GM23338 (cell line): Measurements from ENCODE around the gene DYNLT5. TPM values are rescaled to one million over a fixed set of nuclear protein-coding genes. Genes with fewer than 3 reads are reported as not detected.

Experiments
- ATAC-seq: fragments of 200-7000 bp; cut with Tn5 transposase; 3 replicates; pipeline ENCODE4 v1.9.1; 2020
- DNase-seq: peaks from one replicate; pipeline ENCODE4 v3.0.0-alpha.2; 2015; ENCODE audit warnings: low spot score
- H2AFZ ChIP-seq: fragments of 200-600 bp; sonication (generic); 2 replicates; pipeline ENCODE4 v1.8.0; 2016; ENCODE audit warnings: antibody characterized with exemption, mild to moderate bottlenecking, moderate library complexity
- H3F3A ChIP-seq: fragments of 200-600 bp; sonication (generic); replicated peaks from 2 replicates; pipeline ENCODE4 v1.8.0; 2017; ENCODE audit warnings: antibody characterized with exemption, mixed run types, low read depth
- H3K27ac ChIP-seq: fragments of 200-600 bp; sonication (generic); 2 replicates; pipeline ENCODE4 v1.6.1; 2016; ENCODE audit warnings: low read depth
- H3K27me3 ChIP-seq: fragments of 200-600 bp; sonication (generic); 2 replicates; pipeline ENCODE4 v1.8.0; 2016; ENCODE audit warnings: mild to moderate bottlenecking, mixed run types, moderate library complexity; ENCODE audit not compliant: insufficient read depth
- H3K36me3 ChIP-seq: fragments of 200-600 bp; sonication (generic); 2 replicates; pipeline ENCODE4 v1.8.0; 2016; ENCODE audit warnings: mild to moderate bottlenecking; ENCODE audit not compliant: insufficient read depth
- H3K4me1 ChIP-seq: fragments of 200-600 bp; sonication (generic); 2 replicates; pipeline ENCODE4 v1.8.0; 2016; ENCODE audit warnings: mild to moderate bottlenecking, moderate library complexity; ENCODE audit not compliant: insufficient read depth
- H3K4me2 ChIP-seq: fragments of 200-600 bp; sonication (generic); 2 replicates; pipeline ENCODE4 v1.7.1; 2017; ENCODE audit warnings: mixed run types
- H3K4me3 ChIP-seq: fragments of 200-600 bp; sonication (generic); 2 replicates; pipeline ENCODE4 v1.6.1; 2016; ENCODE audit warnings: mixed run types
- H3K79me2 ChIP-seq: fragments of 200-600 bp; sonication (generic); replicated peaks from 2 replicates; pipeline ENCODE4 v1.8.0; 2017; ENCODE audit warnings: mild to moderate bottlenecking; ENCODE audit not compliant: insufficient read depth
- H3K9me2 ChIP-seq: fragments of 200-600 bp; sonication (generic); 2 replicates; pipeline ENCODE4 v1.8.0; 2017; ENCODE audit not compliant: insufficient read depth
- H4K20me1 ChIP-seq: fragments of 200-600 bp; sonication (generic); replicated peaks from 2 replicates; pipeline ENCODE4 v1.8.0; 2017; ENCODE audit warnings: mild to moderate bottlenecking; ENCODE audit not compliant: insufficient read depth
- H3K27ac Mint-ChIP-seq: 2 replicates; pipeline ENCODE4 v1.8.0; 2020; ENCODE audit warnings: inconsistent platforms, mild to moderate bottlenecking, moderate library complexity, mixed read lengths
- H3K27me3 Mint-ChIP-seq: 3 replicates; pipeline ENCODE4 v1.8.0; 2022; ENCODE audit warnings: low read depth, mild to moderate bottlenecking, moderate library complexity, mixed read lengths, inconsistent platforms; ENCODE audit not compliant: insufficient read depth, poor library complexity
- H3K36me3 Mint-ChIP-seq: 3 replicates; pipeline ENCODE4 v1.8.0; 2021; ENCODE audit warnings: low read depth, mild to moderate bottlenecking, inconsistent platforms, moderate library complexity, mixed read lengths
- H3K4me1 Mint-ChIP-seq: 3 replicates; pipeline ENCODE4 v1.8.0; 2020; ENCODE audit warnings: mild to moderate bottlenecking, inconsistent platforms, mixed read lengths
- H3K4me3 Mint-ChIP-seq: 3 replicates; pipeline ENCODE4 v1.8.0; 2021; ENCODE audit warnings: moderate library complexity, mild to moderate bottlenecking, inconsistent platforms, mixed read lengths
- H3K9me3 Mint-ChIP-seq: 3 replicates; pipeline ENCODE4 v1.8.0; 2020; ENCODE audit warnings: moderate library complexity, mild to moderate bottlenecking, inconsistent platforms, mixed read lengths
- CREB1 ChIP-seq: fragments of 250-450 bp; sonication (Bioruptor Pico); IDR thresholded peaks from 2 replicates; pipeline ENCODE4 v1.5.0; 2020; ENCODE audit warnings: low read depth, mild to moderate bottlenecking, moderate library complexity
- EZH2 ChIP-seq: fragments of 200-600 bp; sonication (generic); IDR thresholded peaks from one replicate; pipeline ENCODE4 v1.8.0; 2017; ENCODE audit warnings: antibody characterized with exemption, mild to moderate bottlenecking, low read depth; ENCODE audit not compliant: unreplicated experiment
- JUNB ChIP-seq: IDR thresholded peaks from one replicate; pipeline ENCODE4 v1.6.1; 2016; ENCODE audit warnings: antibody characterized with exemption; ENCODE audit not compliant: unreplicated experiment
- NANOG ChIP-seq: IDR thresholded peaks from 2 replicates; pipeline ENCODE4 v1.6.1; 2016; ENCODE audit warnings: antibody characterized with exemption, borderline replicate concordance
- POLR2AphosphoS5 ChIP-seq: IDR thresholded peaks from 2 replicates; pipeline ENCODE4 v1.6.1; 2016; ENCODE audit warnings: antibody characterized with exemption, low read depth
- STAT1 ChIP-seq: IDR thresholded peaks from one replicate; pipeline ENCODE4 v1.6.1; 2016; ENCODE audit warnings: antibody characterized with exemption; ENCODE audit not compliant: unreplicated experiment
- ZNF114 ChIP-seq: fragments of 250-450 bp; sonication (Bioruptor Pico); IDR thresholded peaks from 2 replicates; pipeline ENCODE4 v1.5.0; 2020; ENCODE audit warnings: mild to moderate bottlenecking, moderate library complexity
- ZNF331 ChIP-seq: fragments of 250-450 bp; sonication (Bioruptor Pico); IDR thresholded peaks from 2 replicates; pipeline ENCODE4 v1.5.0; 2020; ENCODE audit warnings: low read depth, mild to moderate bottlenecking, moderate library complexity
- polyA plus RNA-seq: library from polyadenylated mRNA; unstranded; fragments of >200 nt; fragmentation: Nextera tagmentation; extraction: Ambion mirVana; gene quantifications from 2 replicates; pipeline ENCODE4 v1.2.1, GENCODE V29; 2016
- total RNA-seq: library from RNA; depleted of rRNA; stranded (reverse); fragments of >200 nt; shearing (Covaris generic); gene quantifications from 2 replicates; pipeline ENCODE4 v1.2.3, GENCODE V29; 2014
- TF ChIP-seq, protein P1 (sequence below), 2 experiments: fragments of 200-600 bp in 1 of 2; sonication (generic) in 1 of 2; conservative IDR thresholded peaks; 2 replicates each; pipeline versions ENCODE4 v1.5.1 to v1.6.1; 2016 to 2017; ENCODE audit warnings: antibody characterized with exemption in 2 of 2, low read depth in 2 of 2, mild to moderate bottlenecking in 2 of 2, moderate library complexity in 1 of 2
- TF ChIP-seq, protein P2 (sequence below): IDR thresholded peaks from 2 replicates; pipeline ENCODE4 v1.6.1; 2016; ENCODE audit warnings: antibody characterized with exemption
- TF ChIP-seq, protein P3 (sequence below): fragments of 250-450 bp; sonication (Bioruptor Pico); IDR thresholded peaks from 2 replicates; pipeline ENCODE4 v1.5.0; 2020; ENCODE audit warnings: mild to moderate bottlenecking, moderate library complexity

The DYNLT5 gene
- total and polyA plus RNA-seq, 2 experiments from 2014 or later: 0.95 to 2.8 TPM

DNA sequence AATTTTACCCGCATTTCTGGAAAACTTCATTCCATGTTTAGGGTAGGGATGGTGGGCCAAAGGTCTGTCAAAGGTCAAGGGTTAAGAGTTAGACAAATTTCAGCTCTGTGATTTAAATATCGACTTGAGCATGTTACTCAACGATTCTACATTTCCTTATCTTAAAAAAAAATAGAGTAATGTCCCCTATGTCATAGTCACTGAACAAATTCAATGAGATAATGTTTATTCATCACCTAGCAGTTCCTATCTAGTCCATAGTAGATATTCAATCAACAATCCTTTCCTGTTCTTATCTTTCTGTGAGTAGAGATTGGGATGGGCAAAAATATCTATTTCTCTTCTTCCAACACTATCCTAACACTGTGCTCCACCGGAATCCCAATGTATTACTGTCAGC lies 1.1 kb upstream of the DYNLT5 start (continued):
- TF ChIP-seq, protein P1, sequence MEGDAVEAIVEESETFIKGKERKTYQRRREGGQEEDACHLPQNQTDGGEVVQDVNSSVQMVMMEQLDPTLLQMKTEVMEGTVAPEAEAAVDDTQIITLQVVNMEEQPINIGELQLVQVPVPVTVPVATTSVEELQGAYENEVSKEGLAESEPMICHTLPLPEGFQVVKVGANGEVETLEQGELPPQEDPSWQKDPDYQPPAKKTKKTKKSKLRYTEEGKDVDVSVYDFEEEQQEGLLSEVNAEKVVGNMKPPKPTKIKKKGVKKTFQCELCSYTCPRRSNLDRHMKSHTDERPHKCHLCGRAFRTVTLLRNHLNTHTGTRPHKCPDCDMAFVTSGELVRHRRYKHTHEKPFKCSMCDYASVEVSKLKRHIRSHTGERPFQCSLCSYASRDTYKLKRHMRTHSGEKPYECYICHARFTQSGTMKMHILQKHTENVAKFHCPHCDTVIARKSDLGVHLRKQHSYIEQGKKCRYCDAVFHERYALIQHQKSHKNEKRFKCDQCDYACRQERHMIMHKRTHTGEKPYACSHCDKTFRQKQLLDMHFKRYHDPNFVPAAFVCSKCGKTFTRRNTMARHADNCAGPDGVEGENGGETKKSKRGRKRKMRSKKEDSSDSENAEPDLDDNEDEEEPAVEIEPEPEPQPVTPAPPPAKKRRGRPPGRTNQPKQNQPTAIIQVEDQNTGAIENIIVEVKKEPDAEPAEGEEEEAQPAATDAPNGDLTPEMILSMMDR (conservative IDR thresholded peaks at IDR 0.05; ENCODE audit: low read depth in 2 of 2): no peak
- TF ChIP-seq ZNF331 (CRISPR knock-in tag): no peak
- TF ChIP-seq, protein P2, sequence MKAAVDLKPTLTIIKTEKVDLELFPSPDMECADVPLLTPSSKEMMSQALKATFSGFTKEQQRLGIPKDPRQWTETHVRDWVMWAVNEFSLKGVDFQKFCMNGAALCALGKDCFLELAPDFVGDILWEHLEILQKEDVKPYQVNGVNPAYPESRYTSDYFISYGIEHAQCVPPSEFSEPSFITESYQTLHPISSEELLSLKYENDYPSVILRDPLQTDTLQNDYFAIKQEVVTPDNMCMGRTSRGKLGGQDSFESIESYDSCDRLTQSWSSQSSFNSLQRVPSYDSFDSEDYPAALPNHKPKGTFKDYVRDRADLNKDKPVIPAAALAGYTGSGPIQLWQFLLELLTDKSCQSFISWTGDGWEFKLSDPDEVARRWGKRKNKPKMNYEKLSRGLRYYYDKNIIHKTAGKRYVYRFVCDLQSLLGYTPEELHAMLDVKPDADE: no peak
- no peak for TF ChIP-seq POLR2AphosphoS5

DNA sequence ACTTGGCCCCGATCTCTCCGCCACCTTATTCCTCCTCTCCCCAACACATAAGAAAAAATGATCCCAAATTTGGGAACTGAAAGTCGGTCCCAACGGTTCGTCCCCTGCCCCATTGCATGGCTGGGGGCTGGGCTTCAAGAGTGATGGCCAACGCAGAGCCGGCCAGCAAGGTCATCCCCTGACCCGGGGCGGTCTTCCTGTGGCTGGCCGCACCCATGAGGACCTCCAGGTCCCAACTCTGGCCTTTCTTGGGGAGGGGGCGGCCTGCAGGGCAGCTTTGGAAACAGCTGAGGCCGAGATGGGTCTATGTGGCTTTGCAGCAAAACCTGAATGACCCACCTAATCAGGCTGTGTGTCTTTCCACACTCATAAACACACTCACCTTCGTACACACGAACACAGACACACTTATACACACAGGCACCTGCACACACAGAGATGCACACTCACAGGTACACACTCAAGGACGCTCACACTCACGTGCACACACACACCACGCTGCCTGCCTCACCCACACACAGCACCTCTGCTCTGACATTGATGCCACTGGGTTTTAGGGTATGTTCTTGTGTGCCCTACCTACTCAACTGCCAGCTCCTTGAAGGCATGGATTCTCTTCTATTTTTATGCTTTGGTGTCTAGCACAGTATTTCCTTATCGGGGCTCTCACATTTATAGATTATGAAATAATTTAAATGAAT lies 562 bp downstream of the DYNLT5 start:
- H3K36me3 ChIP-seq: no peaks in the 10 kb centered on the region
- DNase-seq (no peak), ATAC-seq (peak; percentile 57)
- H3K9me2 ChIP-seq: no peaks in the 10 kb centered on the region
- Mint-ChIP-seq H3K4me1 (peaks cover 8% of the 10 kb centered on the region), H3K36me3 (no peaks in the 10 kb centered on the region), H3K9me3 (no peaks in the 10 kb centered on the region), H3K27ac (no peak overlapping the region), H3K4me3 (peak overlapping the region; percentile 87), H3K27me3 (peaks cover 16% of the 10 kb centered on the region)
- no peaks in the 10 kb centered on the region for H3K79me2 ChIP-seq
- peak overlapping the region; percentile 78 for H3K4me2 ChIP-seq
- H3K27me3 ChIP-seq: peaks cover 26% of the 10 kb centered on the region
- no peaks in the 10 kb centered on the region for H3F3A ChIP-seq
- H3K4me1 ChIP-seq: 0 out of 2 replicates have a peak, but pooled peaks cover 3% of the 10 kb centered on the region
- peak overlapping the region; percentile 98 for H2AFZ ChIP-seq
- no peaks in the 10 kb centered on the region for H4K20me1 ChIP-seq
- H3K4me3 ChIP-seq: peak overlapping the region; percentile 61
- no peak overlapping the region for H3K27ac ChIP-seq
- TF ChIP-seq, protein P1 (conservative IDR thresholded peaks at IDR 0.05; ENCODE audit: low read depth in 2 of 2): no peak
- TF ChIP-seq ZNF114 (CRISPR knock-in tag) (no peak), NANOG (no peak), ZNF331 (CRISPR knock-in tag) (no peak), STAT1 (no peak), CREB1 (CRISPR knock-in tag) (no peak), POLR2AphosphoS5 (no peak), EZH2 (no peak), JUNB (no peak)
- TF ChIP-seq, protein P2: no peak
- TF ChIP-seq, protein P3, sequence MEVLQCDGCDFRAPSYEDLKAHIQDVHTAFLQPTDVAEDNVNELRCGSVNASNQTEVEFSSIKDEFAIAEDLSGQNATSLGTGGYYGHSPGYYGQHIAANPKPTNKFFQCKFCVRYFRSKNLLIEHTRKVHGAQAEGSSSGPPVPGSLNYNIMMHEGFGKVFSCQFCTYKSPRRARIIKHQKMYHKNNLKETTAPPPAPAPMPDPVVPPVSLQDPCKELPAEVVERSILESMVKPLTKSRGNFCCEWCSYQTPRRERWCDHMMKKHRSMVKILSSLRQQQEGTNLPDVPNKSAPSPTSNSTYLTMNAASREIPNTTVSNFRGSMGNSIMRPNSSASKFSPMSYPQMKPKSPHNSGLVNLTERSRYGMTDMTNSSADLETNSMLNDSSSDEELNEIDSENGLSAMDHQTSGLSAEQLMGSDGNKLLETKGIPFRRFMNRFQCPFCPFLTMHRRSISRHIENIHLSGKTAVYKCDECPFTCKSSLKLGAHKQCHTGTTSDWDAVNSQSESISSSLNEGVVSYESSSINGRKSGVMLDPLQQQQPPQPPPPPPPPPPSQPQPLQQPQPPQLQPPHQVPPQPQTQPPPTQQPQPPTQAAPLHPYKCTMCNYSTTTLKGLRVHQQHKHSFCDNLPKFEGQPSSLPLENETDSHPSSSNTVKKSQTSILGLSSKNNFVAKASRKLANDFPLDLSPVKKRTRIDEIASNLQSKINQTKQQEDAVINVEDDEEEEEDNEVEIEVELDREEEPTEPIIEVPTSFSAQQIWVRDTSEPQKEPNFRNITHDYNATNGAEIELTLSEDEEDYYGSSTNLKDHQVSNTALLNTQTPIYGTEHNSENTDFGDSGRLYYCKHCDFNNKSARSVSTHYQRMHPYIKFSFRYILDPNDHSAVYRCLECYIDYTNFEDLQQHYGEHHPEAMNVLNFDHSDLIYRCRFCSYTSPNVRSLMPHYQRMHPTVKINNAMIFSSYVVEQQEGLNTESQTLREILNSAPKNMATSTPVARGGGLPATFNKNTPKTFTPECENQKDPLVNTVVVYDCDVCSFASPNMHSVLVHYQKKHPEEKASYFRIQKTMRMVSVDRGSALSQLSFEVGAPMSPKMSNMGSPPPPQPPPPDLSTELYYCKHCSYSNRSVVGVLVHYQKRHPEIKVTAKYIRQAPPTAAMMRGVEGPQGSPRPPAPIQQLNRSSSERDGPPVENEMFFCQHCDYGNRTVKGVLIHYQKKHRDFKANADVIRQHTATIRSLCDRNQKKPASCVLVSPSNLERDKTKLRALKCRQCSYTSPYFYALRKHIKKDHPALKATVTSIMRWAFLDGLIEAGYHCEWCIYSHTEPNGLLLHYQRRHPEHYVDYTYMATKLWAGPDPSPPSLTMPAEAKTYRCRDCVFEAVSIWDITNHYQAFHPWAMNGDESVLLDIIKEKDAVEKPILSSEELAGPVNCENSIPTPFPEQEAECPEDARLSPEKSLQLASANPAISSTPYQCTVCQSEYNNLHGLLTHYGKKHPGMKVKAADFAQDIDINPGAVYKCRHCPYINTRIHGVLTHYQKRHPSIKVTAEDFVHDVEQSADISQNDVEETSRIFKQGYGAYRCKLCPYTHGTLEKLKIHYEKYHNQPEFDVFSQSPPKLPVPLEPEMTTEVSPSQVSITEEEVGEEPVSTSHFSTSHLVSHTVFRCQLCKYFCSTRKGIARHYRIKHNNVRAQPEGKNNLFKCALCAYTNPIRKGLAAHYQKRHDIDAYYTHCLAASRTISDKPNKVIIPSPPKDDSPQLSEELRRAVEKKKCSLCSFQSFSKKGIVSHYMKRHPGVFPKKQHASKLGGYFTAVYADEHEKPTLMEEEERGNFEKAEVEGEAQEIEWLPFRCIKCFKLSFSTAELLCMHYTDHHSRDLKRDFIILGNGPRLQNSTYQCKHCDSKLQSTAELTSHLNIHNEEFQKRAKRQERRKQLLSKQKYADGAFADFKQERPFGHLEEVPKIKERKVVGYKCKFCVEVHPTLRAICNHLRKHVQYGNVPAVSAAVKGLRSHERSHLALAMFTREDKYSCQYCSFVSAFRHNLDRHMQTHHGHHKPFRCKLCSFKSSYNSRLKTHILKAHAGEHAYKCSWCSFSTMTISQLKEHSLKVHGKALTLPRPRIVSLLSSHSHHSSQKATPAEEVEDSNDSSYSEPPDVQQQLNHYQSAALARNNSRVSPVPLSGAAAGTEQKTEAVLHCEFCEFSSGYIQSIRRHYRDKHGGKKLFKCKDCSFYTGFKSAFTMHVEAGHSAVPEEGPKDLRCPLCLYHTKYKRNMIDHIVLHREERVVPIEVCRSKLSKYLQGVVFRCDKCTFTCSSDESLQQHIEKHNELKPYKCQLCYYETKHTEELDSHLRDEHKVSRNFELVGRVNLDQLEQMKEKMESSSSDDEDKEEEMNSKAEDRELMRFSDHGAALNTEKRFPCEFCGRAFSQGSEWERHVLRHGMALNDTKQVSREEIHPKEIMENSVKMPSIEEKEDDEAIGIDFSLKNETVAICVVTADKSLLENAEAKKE (CRISPR knock-in tag): no peak
